Pericardium fibroblast (primary cell): ENCODE results near the gene KRT35. TPM values are rescaled to one million over a fixed set of nuclear protein-coding genes. Genes with fewer than 3 reads are reported as not detected.

ENCODE experiments used
- total RNA-seq: library from RNA; depleted of rRNA; stranded (reverse); fragments of >200 nt; gene quantifications from 2 replicates; pipeline ENCODE4 v1.2.3, GENCODE V29; 2015

Gene KRT35
- total RNA-seq = not detected in 2 replicates

DNA sequence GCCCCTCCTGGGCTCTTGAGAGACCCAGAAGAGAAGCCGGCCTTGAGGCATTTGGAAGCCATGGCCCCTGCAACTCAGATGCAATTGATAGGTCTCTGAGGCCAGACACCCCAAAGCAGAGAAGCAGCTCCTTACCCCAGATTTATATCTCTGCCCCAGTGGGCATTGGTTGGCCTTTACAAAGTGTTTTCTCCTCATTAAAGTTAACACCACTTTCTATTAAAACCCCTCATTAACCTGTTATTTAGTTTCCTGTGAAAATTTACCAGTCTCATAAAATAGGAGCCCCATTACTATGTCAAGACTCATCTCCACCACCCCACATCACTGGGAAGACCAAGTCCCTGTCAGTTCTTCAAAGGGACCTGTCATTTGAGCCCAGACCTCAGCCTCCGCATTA is at the start of gene KRT35:
Gene KRT35, minus strand, starts transcription at position 116 of the 400 bp plus-strand sequence. Its CDS starts 54 bp downstream, at position 62.

DNA sequence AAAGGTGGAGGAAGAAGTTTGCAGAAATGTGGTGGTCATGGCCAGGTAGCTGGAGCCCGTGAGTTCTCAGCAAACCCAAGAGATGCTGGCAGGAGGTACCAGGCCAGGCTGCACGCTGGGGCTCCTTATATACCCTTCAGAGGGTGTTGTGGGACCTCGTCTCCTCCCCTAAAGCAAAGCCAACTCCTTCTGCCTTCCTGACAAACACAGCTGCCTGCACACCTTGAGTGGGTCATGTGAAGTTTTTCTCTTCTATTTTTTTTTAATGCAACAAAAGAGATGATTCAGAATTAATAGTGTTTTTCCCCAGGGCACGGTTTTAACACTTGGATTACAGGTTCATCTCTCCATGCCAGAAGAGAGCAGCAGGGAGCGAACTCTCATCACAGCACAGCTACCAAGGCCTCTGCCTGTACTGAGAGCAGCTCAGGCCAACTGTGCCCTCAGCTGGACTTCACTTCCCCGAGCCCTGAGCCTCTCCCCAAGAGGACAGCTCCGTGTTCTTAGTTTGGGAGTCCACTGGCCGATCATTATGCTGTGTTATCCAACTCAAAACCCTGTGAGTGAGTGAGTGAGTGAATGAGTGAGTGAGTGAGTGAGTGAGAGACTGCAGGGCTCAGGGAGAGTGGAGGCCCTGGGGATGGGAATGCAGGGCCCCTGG is 38.0 kb upstream of the KRT35 start, which contains the start of gene KRT15:
Gene KRT15, minus strand, starts transcription at position 102 of the 661 bp plus-strand sequence. Its CDS starts 63 bp downstream, at position 39.

GRCh38 chr17:41505007-41505808 is 24.3 kb upstream of the KRT35 start, which contains the start of gene KRT13:
TSS of gene KRT13 (minus strand) at chr17:41505612. CDS start at chr17:41505550, 62 bp downstream.

GRCh38 chr17:41489531-41489930 is 8.6 kb upstream of the KRT35 start, which contains the start of gene KRT36:
TSS of gene KRT36 (minus strand) at chr17:41489910. CDS start at chr17:41489864, 46 bp downstream.

GRCh38 chr17:41466988-41467387 is 14.0 kb downstream of the KRT35 start, which contains the start of gene KRT32:
TSS of gene KRT32 (minus strand) at chr17:41467386. CDS start at chr17:41467325, 61 bp downstream.

GRCh38 chr17:41440531-41441033 is 40.4 kb downstream of the KRT35 start, which contains the start of gene KRT38:
TSS of gene KRT38 (minus strand) at chr17:41440983. CDS start at chr17:41440921, 62 bp downstream.

Other genes starting within 250 kb of the KRT35 start
- gene KRTAP9-3, start 248.7 kb downstream of the KRT35 start, total RNA-seq = not detected in 2 replicates
- gene KRTAP9-8, start 243.2 kb downstream of the KRT35 start, total RNA-seq = not detected in 2 replicates
- gene KRTAP9-4, start 231.5 kb downstream of the KRT35 start, total RNA-seq = not detected in 2 replicates
- not detected in 2 replicates for gene KRTAP9-9, start 225.8 kb downstream of the KRT35 start, total RNA-seq
- not detected in 2 replicates for gene KRTAP9-6, start 215.8 kb downstream of the KRT35 start, total RNA-seq
- gene KRTAP9-7, start 205.5 kb downstream of the KRT35 start, total RNA-seq = not detected in 2 replicates
- not detected in 2 replicates for gene KRTAP29-1, start 178.3 kb downstream of the KRT35 start, total RNA-seq
- gene KRTAP16-1, start 171.8 kb downstream of the KRT35 start, total RNA-seq = not detected in 2 replicates
- not detected in 2 replicates for gene KRTAP17-1, start 165.4 kb downstream of the KRT35 start, total RNA-seq
- not detected in 2 replicates for gene KRT33A, start 130.3 kb downstream of the KRT35 start, total RNA-seq
- gene KRT33B, start 111.3 kb downstream of the KRT35 start, total RNA-seq = not detected in 2 replicates
- not detected in 2 replicates for gene KRT34, start 98.8 kb downstream of the KRT35 start, total RNA-seq
- not detected in 2 replicates for gene KRT31, start 83.5 kb downstream of the KRT35 start, total RNA-seq
- gene KRT37, start 56.6 kb downstream of the KRT35 start, total RNA-seq = not detected in 2 replicates
- not detected in 2 replicates for gene KRT38, start 40.2 kb downstream of the KRT35 start, total RNA-seq
- gene KRT32, start 13.8 kb downstream of the KRT35 start, total RNA-seq = not detected in 2 replicates
- gene KRT36, start 8.8 kb upstream of the KRT35 start, total RNA-seq = not detected in 2 replicates
- not detected in 2 replicates for gene KRT13, start 24.5 kb upstream of the KRT35 start, total RNA-seq
- gene KRT15, start 37.7 kb upstream of the KRT35 start, total RNA-seq = not detected in 2 replicates
- gene KRT19, start 47.2 kb upstream of the KRT35 start, total RNA-seq = 33.3 and 57.3 TPM in 2 replicates
- gene KRT9, start 90.9 kb upstream of the KRT35 start, total RNA-seq = not detected in 2 replicates
- gene KRT14, start 105.7 kb upstream of the KRT35 start, total RNA-seq = 0.12 and 0.26 TPM in 2 replicates
- gene KRT16, start 131.6 kb upstream of the KRT35 start, total RNA-seq = 0.17 TPM in 1 of 2 replicates, not detected in the other
- 2.5 TPM in 1 of 2 replicates, not detected in the other for gene KRT17, start 143.4 kb upstream of the KRT35 start, total RNA-seq
- 111 and 272 TPM in 2 replicates for gene EIF1, start 207.7 kb upstream of the KRT35 start, total RNA-seq
- not detected in 2 replicates for gene GAST, start 231.2 kb upstream of the KRT35 start, total RNA-seq